ENCODE results near the gene SIAH3.

SIAH3 gene

DNA sequence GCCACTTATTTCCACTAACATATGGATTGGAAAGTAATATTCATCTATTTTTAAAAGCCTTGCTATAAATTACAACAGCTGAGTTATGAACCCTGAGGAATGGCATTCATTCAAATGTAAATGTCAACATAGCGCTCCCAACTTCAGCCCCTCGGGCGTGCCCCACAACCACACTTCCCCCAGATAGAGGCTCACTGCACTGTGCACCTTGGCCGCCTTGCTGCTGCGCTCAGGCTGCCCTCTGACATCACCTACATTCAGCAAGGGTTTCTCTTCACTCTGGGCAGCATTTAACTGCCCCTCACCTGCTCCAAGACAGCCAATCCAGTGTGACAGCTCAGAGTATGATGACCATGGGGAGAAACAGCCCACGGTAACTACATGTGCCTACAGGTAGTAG, 35.1 kb downstream of the SIAH3 start:
- no peak for DNase-seq

- DNase-seq = no peak
Observed at GRCh38 chr13:45812695-45813372, 38.7 kb downstream of the SIAH3 start.

GRCh38 chr13:45811891-45812694, 39.5 kb downstream of the SIAH3 start:
- DNase-seq = no peak

- no peak for DNase-seq
Observed at GRCh38 chr13:45809801-45810394, 41.7 kb downstream of the SIAH3 start.

GRCh38 chr13:45808925-45809324, 42.6 kb downstream of the SIAH3 start:
- DNase-seq = no peak

GRCh38 chr13:45807520-45808099, 43.9 kb downstream of the SIAH3 start:
- DNase-seq = peak; percentile 65

- DNase-seq = no peak
Observed at GRCh38 chr13:45800485-45800884, 51.1 kb downstream of the SIAH3 start.

- no peak for DNase-seq
Observed at GRCh38 chr13:45799451-45799850, 52.1 kb downstream of the SIAH3 start.

DNA sequence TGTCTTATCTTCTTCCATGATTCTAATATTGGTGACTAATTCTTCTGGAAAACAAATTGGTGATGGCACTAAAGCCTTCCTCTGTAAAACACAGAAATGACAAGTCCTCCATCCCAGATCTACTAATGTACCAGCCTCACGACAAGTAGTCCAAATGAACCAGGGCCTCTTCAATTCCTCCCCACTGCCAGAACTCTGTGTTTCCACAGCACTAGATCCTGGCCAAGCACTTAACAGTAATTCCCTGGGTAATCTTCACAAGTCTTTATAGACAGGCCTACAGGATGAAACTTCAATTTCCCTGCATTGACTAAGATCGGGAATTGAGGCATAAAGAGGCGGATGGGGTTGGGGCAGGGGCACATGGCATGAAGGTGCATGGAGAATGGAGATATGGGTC, 52.7 kb downstream of the SIAH3 start:
- no peak for DNase-seq

DNA sequence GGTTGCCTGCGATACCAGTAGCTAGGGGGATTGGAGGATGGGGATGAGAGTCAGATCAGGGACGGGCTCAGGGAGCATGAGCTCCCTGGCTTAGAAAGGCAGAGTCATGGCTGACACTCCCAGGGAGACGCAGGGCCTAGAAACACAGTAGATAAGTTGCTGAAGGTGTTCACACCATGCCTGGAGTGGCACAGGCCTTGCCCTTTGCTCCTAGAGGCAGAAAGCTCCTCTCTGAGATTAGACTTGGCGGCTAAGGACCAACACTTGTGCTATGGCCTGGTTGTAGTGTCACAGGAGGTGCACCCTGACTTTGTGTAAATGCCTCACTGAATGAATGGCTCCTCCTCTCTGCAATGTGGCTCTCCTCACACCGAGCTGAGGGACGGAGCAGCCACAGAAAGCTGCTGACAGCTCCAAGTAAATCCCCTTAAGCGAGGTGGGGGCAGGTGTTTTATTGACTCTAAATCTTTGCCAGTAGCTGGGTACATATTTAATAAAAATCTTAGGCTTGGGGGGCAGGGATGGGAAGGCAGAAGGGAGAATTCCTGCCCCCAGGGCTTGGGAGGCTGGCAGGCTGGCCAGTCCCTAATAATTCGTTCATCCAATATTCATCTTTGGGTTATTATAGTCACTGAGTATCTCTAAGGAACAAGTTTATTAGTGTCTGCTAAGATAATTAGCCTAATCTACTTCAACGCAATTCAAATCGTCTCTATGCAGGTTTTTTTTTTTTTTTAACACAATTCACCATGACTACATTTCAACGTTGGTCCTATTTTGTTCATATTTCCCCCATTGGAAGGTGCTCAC, 54.9 kb downstream of the SIAH3 start:
- no peak for DNase-seq

GRCh38 chr13:45792827-45793303, 58.7 kb downstream of the SIAH3 start:
- no peak for DNase-seq

DNA sequence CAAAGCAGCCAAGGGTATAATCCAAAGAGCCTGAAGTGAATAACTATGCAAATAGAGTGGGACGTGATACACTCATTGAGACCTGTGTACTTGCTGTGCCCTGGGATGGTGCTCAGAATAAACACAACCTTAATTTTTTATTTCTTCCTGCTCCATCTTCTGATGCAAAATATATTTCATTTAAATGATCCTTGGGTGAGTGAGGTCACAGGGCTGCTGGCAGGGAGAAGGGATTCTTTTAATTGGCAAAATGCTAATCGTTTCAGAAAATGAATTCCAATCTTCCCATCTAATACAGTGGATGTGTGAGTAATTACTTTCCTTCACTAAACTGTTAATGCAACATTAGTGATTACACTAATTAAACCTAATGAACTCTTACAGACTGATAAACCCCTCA, 63.5 kb downstream of the SIAH3 start:
- DNase-seq = no peak

DNA sequence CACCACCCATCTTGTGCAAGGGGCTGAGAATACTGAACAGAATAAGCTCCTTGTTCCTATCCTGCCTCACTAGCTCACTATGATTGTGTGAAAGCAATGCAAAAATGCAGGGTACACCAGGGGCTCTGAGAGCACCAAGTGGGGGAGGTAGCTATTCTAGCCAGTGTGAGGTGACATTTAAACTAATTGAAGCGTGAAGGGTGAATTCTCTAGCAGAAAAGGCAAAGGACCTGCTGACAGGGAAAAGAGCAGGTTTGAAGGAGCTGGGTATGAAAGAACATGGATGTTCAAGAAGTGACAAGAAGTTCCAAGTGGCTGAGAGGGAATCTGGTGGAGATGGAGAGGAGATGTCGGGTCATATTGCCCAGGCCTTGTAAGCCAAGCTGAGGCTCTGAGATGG, 64.2 kb downstream of the SIAH3 start:
- no peak for DNase-seq

- DNase-seq = no peak
Observed at GRCh38 chr13:45786293-45786920, 65.1 kb downstream of the SIAH3 start.

DNA sequence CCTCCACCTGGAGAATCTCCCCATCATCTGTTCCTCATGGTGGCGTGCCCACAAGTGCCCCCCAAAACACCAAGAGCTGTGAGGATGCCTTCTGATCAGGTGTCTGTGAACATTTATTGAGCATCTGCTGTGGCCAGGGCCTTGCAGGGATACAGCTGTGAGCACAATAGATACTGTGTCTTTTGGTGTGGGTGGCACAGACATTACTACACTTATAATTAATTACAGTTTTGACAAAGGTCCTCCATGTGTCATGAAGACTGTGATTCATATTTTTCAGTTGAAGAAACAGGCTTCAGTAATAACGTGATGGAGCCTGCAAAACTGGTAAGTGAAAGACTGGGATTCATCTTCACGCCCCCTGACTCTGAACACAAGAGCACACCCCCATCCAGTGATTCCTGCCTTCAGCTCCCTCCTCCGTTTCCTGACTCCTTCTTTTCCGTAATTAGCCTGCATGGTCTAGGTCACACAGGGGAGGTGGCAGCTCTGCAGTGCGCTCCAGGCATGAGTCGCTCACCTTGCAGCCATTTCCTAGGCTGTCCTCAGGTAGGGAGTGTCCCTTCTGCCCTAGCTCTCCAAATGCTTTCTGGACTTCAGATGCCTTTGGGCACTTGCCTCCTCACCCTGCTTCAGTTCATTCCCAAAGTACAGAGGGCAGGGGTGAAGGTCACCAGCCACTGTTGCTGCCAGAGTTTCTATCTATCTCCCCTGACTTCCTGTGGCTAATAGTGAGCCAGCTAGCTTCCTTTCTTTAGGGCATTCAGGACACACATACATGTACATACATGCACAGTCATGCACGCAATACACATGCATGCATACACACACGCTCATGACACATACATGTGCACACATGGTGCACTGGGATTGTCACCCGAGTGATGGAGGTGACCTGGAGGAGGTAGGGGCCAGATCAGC, 66.5 kb downstream of the SIAH3 start:
- no peak for DNase-seq

- DNase-seq = no peak
Observed at GRCh38 chr13:45783346-45784043, 68.1 kb downstream of the SIAH3 start.

DNA sequence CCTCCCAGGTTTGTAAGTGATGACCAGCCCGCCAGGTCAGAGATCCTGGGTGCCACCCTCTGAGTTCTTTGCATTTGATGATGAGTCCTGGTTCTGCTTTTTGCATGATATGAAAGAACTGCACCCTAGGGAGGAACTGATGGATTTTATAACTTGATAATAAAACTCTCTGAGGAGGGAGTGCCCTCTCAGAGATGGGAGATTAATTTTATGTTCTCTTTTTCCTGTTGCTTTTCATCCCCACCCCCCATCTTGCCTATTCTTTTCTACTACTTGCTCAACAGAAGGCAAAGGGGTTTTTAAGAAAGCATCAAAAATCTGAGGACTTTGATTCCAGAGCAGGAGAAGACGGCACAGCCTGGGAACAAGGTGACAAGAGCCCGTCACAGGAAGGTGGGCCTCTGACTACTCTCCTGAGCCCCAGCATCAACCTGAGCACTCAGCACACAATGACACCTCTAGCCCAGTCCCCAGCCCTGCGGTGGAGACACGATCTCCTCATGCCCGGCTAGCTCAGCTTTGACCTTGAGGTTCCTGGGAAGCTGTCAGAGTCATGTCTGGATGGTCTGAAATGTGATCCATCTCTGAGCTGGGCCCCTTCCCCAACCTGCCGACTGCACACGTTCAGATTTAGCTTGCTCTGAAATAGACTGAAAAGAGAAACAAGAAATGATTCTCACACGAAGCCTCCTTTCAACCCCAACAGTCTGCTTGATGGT, 69.1 kb downstream of the SIAH3 start:
- DNase-seq = no peak

- DNase-seq = peak; percentile 9
Observed at GRCh38 chr13:45781553-45782326, 69.8 kb downstream of the SIAH3 start.

DNA sequence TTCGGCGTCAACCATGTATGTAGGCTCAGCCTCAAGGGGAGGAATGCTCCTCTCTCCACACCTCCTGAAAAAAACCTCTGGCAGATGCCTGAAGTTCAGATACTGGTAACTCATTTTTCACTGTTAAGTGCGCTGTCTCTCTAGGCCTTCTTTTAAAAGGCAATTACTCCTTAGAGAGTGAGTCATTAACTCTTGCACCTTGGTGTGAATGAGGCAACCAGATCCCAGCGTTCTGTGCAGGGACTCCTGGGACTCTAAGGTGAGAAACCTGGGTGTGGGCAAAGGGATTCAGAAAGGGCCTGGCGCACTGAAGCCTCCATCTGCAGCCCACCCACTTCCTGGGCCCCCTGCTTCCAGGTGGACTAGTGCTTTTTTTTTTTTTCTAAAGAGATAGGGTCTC, 71.7 kb downstream of the SIAH3 start:
- DNase-seq = no peak

Measured in fibroblast of skin of right biceps (primary cell).